Activated CD8-positive, alpha-beta memory T cell treated with anti-CD3 and anti-CD28 coated beads for 48 hours (primary cell): ENCODE measurements around the gene THEMIS2.

Experiments used
- DNase-seq, 3 experiments: peaks; one replicate each; pipeline ENCODE4 v3.0.0-alpha.2; 2020; ENCODE audit warnings: low read depth in 2 of 3, low spot score in 2 of 3

The THEMIS2 gene

DNA sequence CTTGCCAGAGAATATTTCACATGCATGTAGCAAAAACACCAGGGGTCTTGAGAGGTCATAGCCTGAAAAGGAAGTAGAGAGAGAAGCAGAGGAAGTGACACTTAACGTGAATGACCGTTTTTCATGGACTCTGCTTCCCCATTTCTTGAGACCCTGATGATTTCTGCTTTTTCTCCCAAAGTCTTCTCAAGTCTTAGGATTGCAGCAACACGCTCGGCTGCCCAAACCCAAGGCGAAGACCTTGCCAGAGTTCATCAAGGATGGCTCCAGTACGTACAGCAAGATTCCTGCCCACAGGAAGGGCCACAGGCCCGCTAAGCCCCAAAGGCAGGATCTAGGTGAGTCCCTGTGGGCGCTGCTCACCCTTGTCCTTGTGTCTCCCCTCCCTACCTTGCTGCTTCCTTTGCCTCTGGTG lies 12.8 kb downstream of the THEMIS2 start:
- DNase-seq = no peak

DNA sequence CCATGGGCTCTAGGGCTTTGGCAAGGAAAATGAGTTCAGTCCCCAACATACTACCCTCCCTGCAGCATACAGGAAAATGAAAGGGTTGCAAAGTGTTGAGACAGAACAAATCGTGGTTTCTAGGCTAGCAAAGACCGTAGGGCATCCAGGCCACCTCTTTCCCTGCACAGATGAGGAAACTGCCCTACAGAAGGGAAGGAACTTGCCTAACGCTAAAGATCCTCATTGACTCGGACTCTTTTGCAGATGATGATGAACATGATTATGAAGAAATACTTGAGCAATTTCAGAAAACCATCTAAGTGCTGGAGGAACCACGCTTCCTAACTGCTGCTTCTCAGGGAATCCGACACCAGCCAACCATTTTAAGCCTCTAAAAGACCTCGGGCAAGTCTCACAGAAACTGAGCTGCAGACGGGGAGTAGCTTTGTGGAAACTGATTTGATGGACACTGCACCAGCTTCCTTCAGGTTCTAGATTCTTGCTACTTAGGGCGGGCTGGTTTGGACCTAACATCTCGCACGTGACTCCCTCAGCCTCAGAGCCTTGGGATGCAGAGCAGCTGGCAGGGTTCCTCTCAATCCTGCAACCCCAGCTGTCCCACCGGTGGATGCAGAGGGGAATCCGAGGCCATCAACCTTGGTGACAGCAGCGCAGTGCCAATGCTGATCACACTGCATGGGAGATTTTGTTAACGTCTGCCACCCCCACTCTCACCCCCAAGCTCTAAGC lies 13.4 kb downstream of the THEMIS2 start:
- DNase-seq = no peak

DNA sequence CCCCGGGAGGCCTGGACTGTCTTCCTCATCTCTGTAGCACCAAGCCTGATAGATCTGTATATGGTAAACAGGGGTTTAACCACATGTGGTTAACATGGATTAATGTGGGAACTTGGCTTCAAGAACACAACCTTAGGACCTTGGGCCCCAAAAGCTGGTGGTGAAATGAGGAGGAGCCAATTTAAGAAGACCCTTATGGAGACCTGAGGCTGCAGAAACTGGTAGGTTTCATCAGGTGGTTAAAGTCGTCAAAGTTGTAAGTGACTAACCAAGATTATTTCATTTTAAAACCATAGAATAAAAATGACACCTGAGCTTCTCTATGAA lies 14.0 kb downstream of the THEMIS2 start:
- no peak for DNase-seq

DNA sequence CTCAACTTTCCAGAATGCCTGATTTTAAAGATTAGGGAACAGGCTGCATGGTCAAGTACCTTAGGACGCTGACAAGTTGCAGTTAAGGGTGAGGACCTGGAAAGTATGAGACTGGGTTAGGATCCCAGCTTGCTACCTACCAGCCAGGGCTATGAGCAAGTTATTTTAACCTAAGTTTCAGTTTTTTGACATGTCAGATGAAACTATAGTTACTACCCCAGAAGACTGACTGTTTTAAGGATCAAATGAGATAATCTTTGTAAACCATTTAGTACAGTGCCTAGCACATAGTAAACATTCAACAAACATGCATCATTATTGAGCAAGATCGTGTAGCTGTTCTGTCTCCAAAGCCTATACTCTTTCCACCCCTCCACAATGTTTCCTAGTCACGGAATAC lies 14.4 kb downstream of the THEMIS2 start:
- DNase-seq = no peak

DNA sequence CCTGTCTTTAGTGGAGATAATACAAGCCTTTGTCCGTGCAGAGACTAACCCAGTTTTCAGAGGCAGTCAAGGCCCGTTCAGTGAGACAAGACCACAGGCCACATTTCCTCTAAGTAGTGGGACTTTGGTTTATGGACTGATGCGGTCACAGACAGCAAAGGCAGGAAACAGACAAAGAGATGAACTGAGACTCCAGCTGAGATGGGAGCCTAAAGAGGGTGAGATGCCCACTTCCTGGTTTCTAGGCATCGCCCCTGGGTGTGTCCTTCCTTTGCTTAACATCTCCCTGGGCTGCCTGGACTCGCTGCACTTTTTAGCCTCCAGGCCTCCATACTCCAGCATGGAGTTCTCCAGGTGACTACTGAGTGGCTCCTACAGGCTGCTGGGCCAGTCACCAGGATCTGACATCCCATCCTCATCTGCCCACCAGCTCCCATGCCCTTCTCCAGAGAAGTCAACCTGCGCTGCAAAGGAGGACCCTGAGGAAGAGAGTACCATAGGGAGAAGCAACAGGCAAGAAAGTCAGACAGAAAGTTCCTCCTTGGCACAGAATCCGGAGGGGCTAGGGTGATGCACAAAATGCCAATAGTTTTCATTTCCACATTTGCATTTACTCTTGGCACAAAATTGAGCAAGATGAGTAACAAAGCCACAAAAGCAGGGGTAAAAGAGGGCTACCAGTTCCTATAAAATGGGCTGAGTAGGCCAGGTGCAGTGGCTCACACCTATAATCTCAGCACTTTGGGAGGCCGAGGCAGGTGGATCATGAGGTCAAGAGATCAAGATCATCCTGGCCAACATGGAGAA lies 15.1 kb downstream of the THEMIS2 start:
- DNase-seq = no peak

DNA sequence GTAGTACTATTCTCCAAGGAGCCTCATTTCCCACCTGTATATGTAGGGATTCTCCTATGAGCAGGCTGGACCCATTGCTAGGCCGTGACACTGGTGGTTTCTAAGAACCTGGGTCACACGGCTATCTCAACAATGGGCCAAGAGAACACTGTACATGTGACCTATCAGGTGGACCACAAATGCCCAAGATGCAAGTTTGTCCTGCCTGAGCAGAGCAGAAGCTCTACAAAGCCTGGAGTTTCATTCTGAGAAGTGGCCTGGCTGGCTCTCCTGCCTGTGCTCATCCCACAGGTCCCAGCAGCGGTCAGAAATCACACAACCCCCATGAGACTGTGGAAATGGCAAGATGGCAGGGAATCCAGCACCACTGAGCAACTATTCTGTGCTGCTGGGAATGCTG lies 17.2 kb downstream of the THEMIS2 start:
- no peak for DNase-seq

DNA sequence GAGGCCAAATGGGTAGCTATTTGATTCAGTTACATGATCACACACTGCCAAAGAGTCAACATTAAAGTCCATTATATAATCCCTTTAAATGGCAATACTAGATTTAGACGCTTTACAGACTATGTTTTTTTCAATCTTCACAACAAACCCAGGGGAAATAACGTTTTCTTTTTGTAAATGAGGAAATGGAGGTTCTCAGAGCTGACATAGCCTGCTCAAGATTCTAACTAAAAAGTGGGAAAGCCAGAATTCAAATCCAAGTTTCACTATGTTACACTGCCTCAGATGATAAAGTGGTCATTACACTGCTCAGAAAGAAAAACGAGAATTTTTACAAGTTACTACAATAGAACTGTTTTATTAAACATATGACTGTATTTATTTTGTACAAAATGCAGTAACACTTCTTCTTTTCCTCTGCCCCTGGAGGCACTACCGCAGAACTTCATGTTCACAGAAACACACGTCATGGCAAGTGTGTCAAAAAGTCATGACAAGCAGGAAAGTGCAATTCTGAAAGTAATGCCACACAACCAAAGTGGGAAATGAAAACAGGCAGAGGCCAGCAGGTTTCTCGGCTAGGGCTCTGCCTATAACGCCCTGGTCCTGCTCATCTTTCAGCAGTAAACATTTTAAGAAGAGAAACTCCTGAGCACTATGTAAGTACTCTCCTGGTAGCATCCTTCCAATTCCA lies 19.0 kb downstream of the THEMIS2 start:
- no peak for DNase-seq

DNA sequence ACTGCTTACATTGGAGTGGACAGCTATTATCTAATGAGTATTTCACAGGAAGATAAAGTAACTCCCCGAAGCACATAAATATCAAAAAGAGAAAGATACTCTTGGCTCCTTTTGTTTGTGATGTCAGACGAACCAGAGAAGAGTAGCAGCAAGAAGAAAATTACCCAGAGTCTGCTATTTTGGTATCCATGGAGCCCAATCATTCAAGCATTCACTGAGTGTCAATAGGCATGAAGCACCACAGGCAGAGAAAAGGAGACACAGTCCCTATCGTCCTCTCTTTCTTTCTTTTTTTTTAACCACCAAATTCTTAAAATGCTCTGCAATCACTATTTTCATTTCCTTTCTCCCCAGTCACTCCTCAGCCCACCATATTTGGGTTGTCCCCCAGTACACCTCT lies 22.2 kb downstream of the THEMIS2 start:
- DNase-seq = no peak

DNA sequence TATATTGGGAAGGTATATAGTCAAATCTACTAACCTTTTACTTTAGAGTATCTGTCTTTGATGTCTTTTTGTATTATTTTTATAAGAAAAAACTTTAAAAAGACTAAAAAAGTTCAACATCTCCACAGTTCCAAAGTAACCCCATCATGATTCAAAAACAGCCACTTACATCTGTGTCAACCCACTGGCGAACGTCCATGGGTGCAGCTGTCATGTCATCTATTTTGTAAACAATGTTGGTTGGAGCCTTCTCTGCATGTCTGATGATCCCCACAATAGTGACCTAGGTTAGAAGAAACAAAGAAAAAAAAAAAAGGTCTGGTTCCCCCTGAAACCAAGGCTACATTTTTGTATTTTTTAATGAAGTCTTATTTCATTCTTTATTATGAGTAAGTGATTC lies 34.4 kb downstream of the THEMIS2 start:
- DNase-seq = no peak

DNA sequence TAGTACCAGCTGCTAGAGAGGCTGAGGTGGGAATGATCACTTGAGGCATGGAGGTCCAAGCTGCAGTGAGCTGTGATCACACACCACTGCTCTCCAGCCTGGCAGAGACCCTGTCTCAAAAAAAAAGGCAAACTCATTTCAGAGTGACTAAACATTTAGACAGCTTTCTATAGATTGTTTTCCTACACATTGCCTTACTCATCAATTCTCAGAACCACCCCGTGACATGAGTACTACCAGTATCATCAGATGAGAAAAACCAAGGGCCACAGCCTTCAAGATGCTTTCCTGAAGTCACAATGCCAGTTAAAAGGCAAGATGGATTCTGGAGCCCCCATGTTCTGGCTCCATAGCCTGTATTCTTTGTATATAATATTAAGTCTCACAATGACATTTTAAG lies 40.1 kb downstream of the THEMIS2 start:
- DNase-seq = peak in 1 of 3 experiments; percentile 4

DNA sequence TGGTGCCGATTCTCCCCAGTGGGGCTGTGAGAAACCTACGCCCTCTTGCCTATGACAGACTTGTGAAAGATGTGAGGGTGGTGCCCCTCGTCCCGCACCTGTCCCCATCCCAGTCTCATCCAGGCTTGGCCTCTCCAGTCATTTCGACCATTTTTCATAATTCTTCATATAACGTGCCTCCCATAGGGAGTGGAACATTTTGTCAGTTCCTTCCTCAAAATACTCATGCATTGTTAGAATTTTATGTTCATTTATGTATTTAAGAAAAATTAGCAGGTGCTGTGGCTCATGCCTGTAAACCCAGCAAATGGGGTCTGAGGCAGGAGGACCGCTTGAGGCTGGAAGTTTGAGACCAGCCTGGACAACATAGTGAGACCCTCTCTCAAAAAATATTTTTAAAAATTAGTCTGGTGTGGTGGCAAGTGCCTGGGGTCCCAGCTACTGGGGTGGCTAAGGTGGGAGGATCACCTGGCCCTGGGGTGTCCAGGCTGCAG lies 42.8 kb downstream of the THEMIS2 start:
- no peak for DNase-seq

DNA sequence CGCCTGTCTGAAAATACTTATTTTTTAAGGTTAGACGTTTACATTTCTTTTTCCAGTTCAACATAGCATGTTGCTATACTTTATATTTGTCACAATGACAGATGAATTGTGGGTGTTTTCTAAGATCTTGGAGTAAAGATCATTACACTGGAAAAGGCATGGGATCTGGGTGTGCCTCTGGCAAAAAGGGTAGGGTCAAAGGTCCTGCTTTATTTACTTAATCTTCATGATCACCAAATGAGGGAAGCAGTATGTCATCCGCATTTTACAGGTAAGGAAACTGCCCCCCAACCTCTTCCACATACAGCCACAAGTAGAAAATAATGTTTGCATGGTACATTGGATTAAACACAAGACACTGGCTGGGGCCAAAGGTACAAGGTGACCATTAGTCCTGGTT lies 49.9 kb downstream of the THEMIS2 start:
- DNase-seq = no peak

DNA sequence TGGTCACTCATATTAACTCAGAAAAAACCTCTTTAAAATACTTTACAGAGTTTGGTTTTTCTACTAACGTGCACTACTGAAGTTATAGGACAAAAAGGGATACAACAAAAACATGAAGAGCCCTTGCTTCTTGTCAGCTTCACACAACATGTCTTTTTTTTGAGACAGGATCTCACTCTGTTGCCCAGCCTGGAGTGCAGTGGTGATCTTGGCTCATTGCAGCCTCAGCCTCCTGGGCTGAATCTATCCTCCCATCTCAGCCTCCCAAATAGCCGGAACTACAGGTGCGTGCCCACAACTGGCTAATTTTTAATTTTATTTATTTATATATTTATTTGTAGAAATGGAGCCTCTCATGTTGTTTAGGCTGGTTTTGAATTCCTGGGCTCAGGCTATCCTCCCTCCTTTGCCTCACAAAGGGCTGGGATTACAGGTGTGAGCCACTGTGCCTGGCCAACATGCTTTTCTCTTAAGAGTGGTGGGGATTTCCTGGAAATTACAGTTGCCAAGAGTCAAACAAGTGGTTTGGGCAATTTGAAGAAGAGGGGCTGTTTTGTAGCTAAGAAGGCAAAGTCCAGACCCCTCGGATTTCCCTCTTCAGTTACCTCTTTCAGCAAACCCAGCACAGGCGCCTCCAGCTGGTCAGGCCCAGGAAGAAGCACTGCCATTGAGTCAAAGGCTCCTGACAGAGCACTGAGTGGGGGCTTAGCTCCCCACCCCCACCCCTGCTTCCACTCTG lies 56.0 kb downstream of the THEMIS2 start:
- no peak for DNase-seq

DNA sequence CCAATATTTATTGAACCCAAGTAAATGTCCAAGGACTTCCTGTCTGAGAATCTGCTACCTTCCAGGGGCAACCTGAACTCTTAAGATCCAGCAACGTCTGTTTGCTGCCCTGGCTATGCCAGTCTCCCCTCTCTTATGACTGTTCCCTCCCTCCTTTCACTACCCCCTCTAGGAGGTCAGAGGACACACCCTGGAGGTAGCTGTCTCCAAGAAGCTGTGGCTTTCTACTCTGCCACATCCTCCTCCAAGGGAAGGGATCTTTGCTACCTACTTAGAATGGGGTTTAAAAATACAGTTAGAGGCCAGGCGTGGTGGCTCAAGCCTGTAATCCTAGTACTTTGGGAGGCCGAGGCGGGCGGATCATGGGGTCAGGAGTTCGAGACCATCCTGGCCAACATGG lies 58.8 kb downstream of the THEMIS2 start:
- no peak for DNase-seq

DNA sequence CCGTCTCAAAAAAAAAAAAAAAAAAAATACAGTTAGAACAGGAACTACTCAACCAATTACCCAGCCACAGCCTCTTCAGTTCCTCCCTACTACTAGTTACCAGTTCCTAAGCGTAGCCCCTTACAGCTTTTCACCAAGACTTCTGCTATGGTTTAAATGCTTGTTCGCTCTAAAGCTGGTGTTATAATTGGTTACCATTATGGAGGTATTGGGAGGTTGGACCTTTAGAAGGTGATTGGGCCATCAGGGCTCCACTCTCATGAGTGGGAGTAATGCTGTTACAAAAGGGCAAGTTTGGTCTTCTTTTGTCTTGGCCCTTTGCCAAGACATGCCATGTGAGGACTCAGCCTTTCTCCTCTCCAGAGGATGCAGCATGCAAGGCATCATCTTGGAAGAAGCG lies 59.4 kb downstream of the THEMIS2 start:
- DNase-seq = no peak

DNA sequence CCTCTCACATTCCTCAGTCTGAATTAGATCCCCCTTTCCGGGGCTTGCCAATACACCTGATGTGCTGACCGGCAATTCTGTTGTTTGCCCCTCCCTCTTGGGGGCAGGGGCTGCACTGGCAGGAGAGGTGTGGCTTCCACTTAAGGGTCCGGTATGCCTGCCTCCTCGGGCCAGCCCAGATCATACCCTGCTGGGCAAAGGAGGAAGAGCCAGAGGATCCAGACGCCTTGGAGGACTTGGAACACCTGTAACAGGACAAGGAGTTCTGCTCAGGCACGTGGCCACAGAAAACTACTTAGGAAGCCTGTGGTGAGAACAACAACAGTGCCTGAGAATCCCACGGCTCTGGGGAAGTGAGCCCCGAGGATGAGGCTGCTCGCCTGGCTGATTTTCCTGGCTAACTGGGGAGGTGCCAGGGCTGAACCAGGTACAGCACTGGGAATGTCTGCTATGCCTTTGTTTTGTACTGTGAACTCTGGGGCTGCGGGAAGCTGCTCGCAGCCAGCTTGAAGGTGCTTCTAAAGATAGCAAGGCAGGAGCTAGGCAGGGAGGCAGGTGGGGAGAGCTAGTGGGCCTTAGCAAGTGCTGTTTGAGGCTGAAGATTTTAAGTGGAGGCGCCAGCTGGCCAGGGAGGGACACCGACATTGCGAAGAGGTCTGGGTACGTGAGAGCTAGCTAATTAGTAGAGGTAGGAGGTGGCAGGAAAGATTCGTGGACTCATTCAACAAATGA lies 62.6 kb downstream of the THEMIS2 start, which contains the start of gene SMPDL3B:
SMPDL3B (plus strand) TSS at position 183 of the 732 bp plus-strand sequence; CDS start at position 367, 184 bp downstream.
- DNase-seq = no peak

DNA sequence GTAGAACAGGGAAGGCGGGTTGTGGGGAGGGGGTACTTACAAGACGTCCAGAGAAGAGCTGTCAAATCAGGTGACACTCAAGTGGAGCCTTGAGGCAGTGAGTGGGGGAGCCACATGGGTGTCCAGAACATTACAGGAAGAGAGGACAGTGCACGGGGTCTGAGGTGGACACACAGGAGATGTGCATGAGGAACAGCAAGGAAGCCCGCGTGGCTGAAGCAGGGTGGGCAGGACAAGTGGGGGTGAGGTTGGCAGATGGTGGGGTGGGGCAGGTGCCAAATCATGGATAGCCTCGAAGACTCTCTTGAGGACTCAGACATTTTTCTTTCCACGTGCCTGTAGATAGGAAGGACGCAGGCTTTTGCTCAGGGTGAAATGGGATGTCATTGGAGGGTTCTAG lies 63.4 kb downstream of the THEMIS2 start:
- DNase-seq = no peak
